ENCODE data around the gene BOC. TPM values are rescaled to one million over a fixed set of nuclear protein-coding genes. Genes with fewer than 3 reads are reported as not detected.

Gene BOC
- total RNA-seq, 1 donor from 2014 or later: 0.33 TPM

- H3K9me3 Mint-ChIP-seq: no peaks in the 10 kb centered on the region
- ATAC-seq (ENCODE audit: low read depth) (no peak), DNase-seq (no peak)
- ChIA-PET POLR2A (no interaction called here), CTCF (interaction anchor here (0.7 to 5.3 kb wide), 7 partner anchors 146 to 704 kb away, joined by 3 to 71 read pairs (median 27); no protein-coding TSS in a partner anchor)
- H3K27ac Mint-ChIP-seq: no peak overlapping the region
- intact Hi-C loops (cut with micrococcal nuclease): loop anchor here (5.0 kb wide), 3 partner anchors 291 to 1174 kb away; no protein-coding TSS in a partner anchor
- no peak for TF ChIP-seq CTCF (IDR thresholded peaks at IDR 0.05)
- no peaks in the 10 kb centered on the region for H3K27me3 Mint-ChIP-seq
- H3K4me1 Mint-ChIP-seq: no peaks in the 10 kb centered on the region
- no peak overlapping the region for H3K4me3 Mint-ChIP-seq
- no peaks in the 10 kb centered on the region for H3K36me3 Mint-ChIP-seq (ENCODE audit: low read depth)
These were observed 75.2 kb downstream of the BOC start for GRCh38 chr3:113286524-113286923.

GRCh38 chr3:113287111-113287802 lies 75.9 kb downstream of the BOC start:
- no peak for ATAC-seq (ENCODE audit: low read depth)
- Mint-ChIP-seq H3K9me3 (no peaks in the 10 kb centered on the region), H3K36me3 (ENCODE audit: low read depth) (no peaks in the 10 kb centered on the region), H3K4me1 (no peaks in the 10 kb centered on the region), H3K27me3 (no peaks in the 10 kb centered on the region), H3K27ac (no peak overlapping the region), H3K4me3 (no peak overlapping the region)
- ChIA-PET POLR2A (no interaction called here), CTCF (interaction anchor here (0.7 to 5.3 kb wide), 11 partner anchors 10 to 705 kb away, joined by 3 to 71 read pairs (median 17); no protein-coding TSS in a partner anchor)
- TF ChIP-seq CTCF (IDR thresholded peaks at IDR 0.05): no peak
- DNase-seq: no peak
- intact Hi-C loops (cut with micrococcal nuclease): loop anchor here (5.0 kb wide), 3 partner anchors 290 to 1175 kb away; no protein-coding TSS in a partner anchor

- POLR2A ChIA-PET: interaction anchor here (1.2 to 1.4 kb wide), 2 partner anchors 153 to 645 kb away, joined by 3 to 5 read pairs; no protein-coding TSS in a partner anchor
- no peaks in the 10 kb centered on the region for H3K4me1 Mint-ChIP-seq
- H3K9me3 Mint-ChIP-seq: no peaks in the 10 kb centered on the region
- no peaks in the 10 kb centered on the region for H3K27me3 Mint-ChIP-seq
- TF ChIP-seq CTCF (IDR thresholded peaks at IDR 0.05): peak; percentile 59
- H3K4me3 Mint-ChIP-seq: no peak overlapping the region
- ATAC-seq (ENCODE audit: low read depth) (peak; percentile 45), DNase-seq (no peak)
- H3K36me3 Mint-ChIP-seq (ENCODE audit: low read depth): no peaks in the 10 kb centered on the region
- intact Hi-C loops (cut with micrococcal nuclease): loop anchor here (1.0 to 5.0 kb wide), 8 partner anchors 152 to 1176 kb away; no protein-coding TSS in a partner anchor
- no peak overlapping the region for H3K27ac Mint-ChIP-seq
- CTCF ChIA-PET: interaction anchor here (0.7 to 5.3 kb wide), 30 partner anchors 10 to 1176 kb away, joined by 3 to 71 read pairs (median 5); no protein-coding TSS in a partner anchor
These were observed 76.7 kb downstream of the BOC start for GRCh38 chr3:113287803-113288648.

- no peak for ATAC-seq (ENCODE audit: low read depth)
- intact Hi-C loops (cut with micrococcal nuclease): loop anchor here (1.0 to 5.0 kb wide), 8 partner anchors 153 to 1177 kb away; no protein-coding TSS in a partner anchor
- POLR2A ChIA-PET: interaction anchor here (1.2 to 1.4 kb wide), 2 partner anchors 154 to 646 kb away, joined by 3 to 5 read pairs; no protein-coding TSS in a partner anchor
These were observed 77.5 kb downstream of the BOC start for GRCh38 chr3:113288881-113289280.

More at GRCh38 chr3:113288881-113289280, 77.5 kb downstream of the BOC start:
- no peaks in the 10 kb centered on the region for H3K4me1 Mint-ChIP-seq
- H3K4me3 Mint-ChIP-seq: no peak overlapping the region
- H3K27me3 Mint-ChIP-seq: no peaks in the 10 kb centered on the region
- H3K9me3 Mint-ChIP-seq: no peaks in the 10 kb centered on the region
- no peak overlapping the region for H3K27ac Mint-ChIP-seq
- CTCF ChIA-PET: interaction anchor here (0.5 to 5.3 kb wide), 23 partner anchors 10 to 1177 kb away, joined by 3 to 71 read pairs (median 5); no protein-coding TSS in a partner anchor
- no peak for DNase-seq
- H3K36me3 Mint-ChIP-seq (ENCODE audit: low read depth): no peaks in the 10 kb centered on the region
- TF ChIP-seq CTCF (IDR thresholded peaks at IDR 0.05): no peak

Measured in activated B cell treated with CpG ODN at 0.5 μM for 24 hours (primary cell).